OCI-LY7 (cell line): ENCODE results near the gene LRRC74B.

Source experiments
- CTCF ChIP-seq: fragments of 200-600 bp; sonication (generic); conservative IDR thresholded peaks from 2 replicates; pipeline ENCODE4 v1.5.1; 2014; ENCODE audit warnings: mild to moderate bottlenecking, antibody characterized with exemption, low read length, moderate library complexity, mixed read lengths
- EZH2phosphoT487 ChIP-seq: fragments of 200-600 bp; sonication (generic); IDR thresholded peaks from 2 replicates; pipeline ENCODE4 v1.6.1; 2018; ENCODE audit warnings: low read depth, borderline replicate concordance, mild to moderate bottlenecking, mixed run types, antibody characterized with exemption, low read length, moderate library complexity, mixed read lengths

GRCh38 chr22:21038405-21038804, 7.3 kb upstream of the LRRC74B start:
- TF ChIP-seq CTCF (no peak), EZH2phosphoT487 (no peak)
